ENCODE results near the gene NTN3. TPM values are rescaled to one million over a fixed set of nuclear protein-coding genes. Genes with fewer than 3 reads are reported as not detected.

NTN3 gene

GRCh38 chr16:2515180-2515851 lies 44.2 kb downstream of the NTN3 start:
- peak overlapping the region; percentile 93 for H3K9ac ChIP-seq (ENCODE audit: low read depth, low read length)
- peak overlapping the region; percentile 90 for H3K4me3 ChIP-seq (ENCODE audit: low read length)
- peak overlapping the region; percentile 99 for H3K4me2 ChIP-seq (ENCODE audit: low read length)
- peaks cover 58% of the 10 kb centered on the region for H3K4me1 ChIP-seq (ENCODE audit: control insufficient read depth, insufficient read depth, low read length)
- H3K9me3 ChIP-seq (replicated peaks; ENCODE audit: low read length) = no peaks in the 10 kb centered on the region
- peaks cover 10% of the 10 kb centered on the region for H3K36me3 ChIP-seq (ENCODE audit: insufficient read depth, low read length)
- H3K27me3 ChIP-seq (ENCODE audit: control insufficient read depth, insufficient read depth, low read length) = no peaks in the 10 kb centered on the region

GRCh38 chr16:2516391-2517240 lies 45.5 kb downstream of the NTN3 start:
- peak overlapping the region; percentile 99 for H3K4me2 ChIP-seq (ENCODE audit: low read length)
- peaks cover 16% of the 10 kb centered on the region for H3K36me3 ChIP-seq (ENCODE audit: insufficient read depth, low read length)
- no peaks in the 10 kb centered on the region for H3K9me3 ChIP-seq (replicated peaks; ENCODE audit: low read length)
- peak overlapping the region; percentile 90 for H3K4me3 ChIP-seq (ENCODE audit: low read length)
- no peaks in the 10 kb centered on the region for H3K27me3 ChIP-seq (ENCODE audit: control insufficient read depth, insufficient read depth, low read length)
- peak overlapping the region; percentile 93 for H3K9ac ChIP-seq (ENCODE audit: low read depth, low read length)
- H3K4me1 ChIP-seq (ENCODE audit: control insufficient read depth, insufficient read depth, low read length) = peaks cover 60% of the 10 kb centered on the region

GRCh38 chr16:2517954-2518605 lies 47.0 kb downstream of the NTN3 start:
- Histone ChIP-seq H3K4me2 (ENCODE audit: low read length) (peak overlapping the region; percentile 50), H3K9me3 (replicated peaks; ENCODE audit: low read length) (no peaks in the 10 kb centered on the region), H3K4me3 (ENCODE audit: low read length) (no peak overlapping the region), H3K4me1 (ENCODE audit: control insufficient read depth, insufficient read depth, low read length) (peaks cover 57% of the 10 kb centered on the region), H3K27me3 (ENCODE audit: control insufficient read depth, insufficient read depth, low read length) (no peaks in the 10 kb centered on the region), H3K9ac (ENCODE audit: low read depth, low read length) (peak overlapping the region; percentile 31), H3K36me3 (ENCODE audit: insufficient read depth, low read length) (peaks cover 21% of the 10 kb centered on the region)

- Histone ChIP-seq H3K4me3 (ENCODE audit: low read length) (no peak overlapping the region), H3K9me3 (replicated peaks; ENCODE audit: low read length) (no peaks in the 10 kb centered on the region), H3K4me2 (ENCODE audit: low read length) (peak overlapping the region; percentile 55), H3K27me3 (ENCODE audit: control insufficient read depth, insufficient read depth, low read length) (no peaks in the 10 kb centered on the region), H3K36me3 (ENCODE audit: insufficient read depth, low read length) (peaks cover 31% of the 10 kb centered on the region), H3K4me1 (ENCODE audit: control insufficient read depth, insufficient read depth, low read length) (peaks cover 53% of the 10 kb centered on the region), H3K9ac (ENCODE audit: low read depth, low read length) (peak overlapping the region; percentile 35)
Observed at GRCh38 chr16:2518823-2519710, 48.0 kb downstream of the NTN3 start.

GRCh38 chr16:2519711-2520080 lies 48.6 kb downstream of the NTN3 start:
- Histone ChIP-seq H3K4me2 (ENCODE audit: low read length) (peak overlapping the region; percentile 55), H3K4me1 (ENCODE audit: control insufficient read depth, insufficient read depth, low read length) (peaks cover 53% of the 10 kb centered on the region), H3K4me3 (ENCODE audit: low read length) (no peak overlapping the region), H3K36me3 (ENCODE audit: insufficient read depth, low read length) (peaks cover 36% of the 10 kb centered on the region), H3K27me3 (ENCODE audit: control insufficient read depth, insufficient read depth, low read length) (no peaks in the 10 kb centered on the region), H3K9ac (ENCODE audit: low read depth, low read length) (peak overlapping the region; percentile 35), H3K9me3 (replicated peaks; ENCODE audit: low read length) (no peaks in the 10 kb centered on the region)

GRCh38 chr16:2520097-2520783 lies 49.1 kb downstream of the NTN3 start, which contains the start of gene AMDHD2:
TSS of gene AMDHD2 (plus strand) at chr16:2520371. CDS start at chr16:2520459, 88 bp downstream.
- H3K4me2 ChIP-seq (ENCODE audit: low read length) = peak within 1 kb of the TSS; percentile 98
- H3K4me3 ChIP-seq (ENCODE audit: low read length) = peak within 1 kb of the TSS; percentile 84
- no peaks in the 10 kb centered on the region for H3K9me3 ChIP-seq (replicated peaks; ENCODE audit: low read length)
- no peaks in the 10 kb centered on the region for H3K27me3 ChIP-seq (ENCODE audit: control insufficient read depth, insufficient read depth, low read length)
- H3K36me3 ChIP-seq (ENCODE audit: insufficient read depth, low read length) = peaks cover 33% of the 10 kb centered on the region
- H3K4me1 ChIP-seq (ENCODE audit: control insufficient read depth, insufficient read depth, low read length) = peaks cover 52% of the 10 kb centered on the region
- H3K9ac ChIP-seq (ENCODE audit: low read depth, low read length) = peak within 1 kb of the TSS; percentile 84

GRCh38 chr16:2520784-2521531 lies 49.9 kb downstream of the NTN3 start:
- Histone ChIP-seq H3K27me3 (ENCODE audit: control insufficient read depth, insufficient read depth, low read length) (no peaks in the 10 kb centered on the region), H3K9ac (ENCODE audit: low read depth, low read length) (peak overlapping the region; percentile 84), H3K4me1 (ENCODE audit: control insufficient read depth, insufficient read depth, low read length) (peaks cover 45% of the 10 kb centered on the region), H3K36me3 (ENCODE audit: insufficient read depth, low read length) (peaks cover 36% of the 10 kb centered on the region), H3K9me3 (replicated peaks; ENCODE audit: low read length) (no peaks in the 10 kb centered on the region), H3K4me3 (ENCODE audit: low read length) (peak overlapping the region; percentile 84), H3K4me2 (ENCODE audit: low read length) (peak overlapping the region; percentile 98)

Small RNA genes lying within 50 kb of the gene (small RNA-seq; reads per million reads assigned to genes)
- gene AC093525.1 (not detected), gene MIR6768 (not detected)

Measured in skeletal muscle satellite cell (primary cell).